ENCODE measurements around the gene OR2L5. TPM values are rescaled to one million over a fixed set of nuclear protein-coding genes. Genes with fewer than 3 reads are reported as not detected.

OR2L5 gene, protein sequence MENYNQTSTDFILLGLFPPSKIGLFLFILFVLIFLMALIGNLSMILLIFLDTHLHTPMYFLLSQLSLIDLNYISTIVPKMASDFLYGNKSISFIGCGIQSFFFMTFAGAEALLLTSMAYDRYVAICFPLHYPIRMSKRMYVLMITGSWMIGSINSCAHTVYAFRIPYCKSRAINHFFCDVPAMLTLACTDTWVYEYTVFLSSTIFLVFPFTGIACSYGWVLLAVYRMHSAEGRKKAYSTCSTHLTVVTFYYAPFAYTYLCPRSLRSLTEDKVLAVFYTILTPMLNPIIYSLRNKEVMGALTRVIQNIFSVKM
- total RNA-seq (2021) = not detected in 2 replicates
- Bru-seq, nascent RNA = not detected
- BruChase-seq, experiment 1, labeled RNA remaining after a 2-hour chase = not detected
- not detected for BruChase-seq, experiment 2, labeled RNA remaining after a 6-hour chase
- long read RNA-seq = 0 reads

- no peak for TF ChIP-seq EZH2 (IDR thresholded peaks at IDR 0.05; ENCODE audit: borderline replicate concordance, low read depth, low read length, poor library complexity, severe bottlenecking)
- no peak for TF ChIP-seq CTCF (conservative IDR thresholded peaks at IDR 0.05; ENCODE audit: low read depth, low read length)
- DNase-seq (ENCODE audit: low spot score) = no peak
- no peak within 1 kb of the TSS for H3K4me3 ChIP-seq (ENCODE audit: low read depth, low read length, poor library complexity, severe bottlenecking)
- BruUV-seq (replicated peaks) = no TSS peak
- H3K4me1 ChIP-seq (ENCODE audit: insufficient read depth, low read length, poor library complexity, severe bottlenecking) = no peaks in the 10 kb centered on the region
- ChIA-PET CTCF (no interaction called here), POLR2A (ENCODE audit: low non-redundant PET) (no interaction called here)
- no peaks in the 10 kb centered on the region for H3K27me3 ChIP-seq (replicated peaks; ENCODE audit: insufficient read depth, low read depth, low read length, poor library complexity)
- H3K36me3 ChIP-seq (ENCODE audit: insufficient read depth, low read length, poor library complexity, severe bottlenecking) = no peaks in the 10 kb centered on the region
- intact Hi-C loops (cut with micrococcal nuclease; ENCODE audit: unreplicated experiment) = no loop called here
- H3K9me3 ChIP-seq (ENCODE audit: low read depth, low read length, poor library complexity, severe bottlenecking) = peaks cover 31% of the 10 kb centered on the region
- no peak within 1 kb of the TSS for H3K27ac ChIP-seq (ENCODE audit: low read depth, low read length, poor library complexity, severe bottlenecking)
Measured at GRCh38 chr1:248013229-248013710, at the start of gene OR2L5. TSS of gene OR2L5 (plus strand) at chr1:248013660. CDS start at chr1:248021948, 8,288 bp downstream.

GRCh38 chr1:247964933-247965332, 48.5 kb upstream of the OR2L5 start, which contains the start of gene OR2AK2:
TSS of gene OR2AK2 (plus strand) at chr1:247965233. CDS start at chr1:247965377, 144 bp downstream.
- Histone ChIP-seq H3K4me3 (ENCODE audit: low read depth, low read length, poor library complexity, severe bottlenecking) (no peak within 1 kb of the TSS), H3K27ac (ENCODE audit: low read depth, low read length, poor library complexity, severe bottlenecking) (no peak within 1 kb of the TSS), H3K27me3 (replicated peaks; ENCODE audit: insufficient read depth, low read depth, low read length, poor library complexity) (no peaks in the 10 kb centered on the region), H3K4me1 (ENCODE audit: insufficient read depth, low read length, poor library complexity, severe bottlenecking) (no peaks in the 10 kb centered on the region), H3K9me3 (ENCODE audit: low read depth, low read length, poor library complexity, severe bottlenecking) (no peaks in the 10 kb centered on the region), H3K36me3 (ENCODE audit: insufficient read depth, low read length, poor library complexity, severe bottlenecking) (no peaks in the 10 kb centered on the region)
- BruUV-seq (replicated peaks) = no TSS peak
- intact Hi-C loops (cut with micrococcal nuclease; ENCODE audit: unreplicated experiment) = no loop called here
- DNase-seq (ENCODE audit: low spot score) = no peak
- ChIA-PET CTCF (no interaction called here), POLR2A (ENCODE audit: low non-redundant PET) (no interaction called here)
- TF ChIP-seq CTCF (conservative IDR thresholded peaks at IDR 0.05; ENCODE audit: low read depth, low read length) = no peak
- TF ChIP-seq EZH2 (IDR thresholded peaks at IDR 0.05; ENCODE audit: borderline replicate concordance, low read depth, low read length, poor library complexity, severe bottlenecking) = no peak

GRCh38 chr1:247966532-247967204, 46.8 kb upstream of the OR2L5 start:
- DNase-seq (ENCODE audit: low spot score) = no peak
- ChIA-PET CTCF (no interaction called here), POLR2A (ENCODE audit: low non-redundant PET) (no interaction called here)
- intact Hi-C loops (cut with micrococcal nuclease; ENCODE audit: unreplicated experiment) = no loop called here
- BruUV-seq (replicated peaks) = no TSS peak
- Histone ChIP-seq H3K4me3 (ENCODE audit: low read depth, low read length, poor library complexity, severe bottlenecking) (no peak overlapping the region), H3K27me3 (replicated peaks; ENCODE audit: insufficient read depth, low read depth, low read length, poor library complexity) (no peaks in the 10 kb centered on the region), H3K4me1 (ENCODE audit: insufficient read depth, low read length, poor library complexity, severe bottlenecking) (no peaks in the 10 kb centered on the region), H3K9me3 (ENCODE audit: low read depth, low read length, poor library complexity, severe bottlenecking) (peaks cover 7% of the 10 kb centered on the region), H3K36me3 (ENCODE audit: insufficient read depth, low read length, poor library complexity, severe bottlenecking) (no peaks in the 10 kb centered on the region), H3K27ac (ENCODE audit: low read depth, low read length, poor library complexity, severe bottlenecking) (no peak overlapping the region)
- no peak for TF ChIP-seq EZH2 (IDR thresholded peaks at IDR 0.05; ENCODE audit: borderline replicate concordance, low read depth, low read length, poor library complexity, severe bottlenecking)
- no peak for TF ChIP-seq CTCF (conservative IDR thresholded peaks at IDR 0.05; ENCODE audit: low read depth, low read length)
